Measurements from ENCODE around the gene NCEH1. TPM values are rescaled to one million over a fixed set of nuclear protein-coding genes. Genes with fewer than 3 reads are reported as not detected.

Gene NCEH1
- polyA plus RNA-seq, 1 donor = 4.1 TPM

DNA sequence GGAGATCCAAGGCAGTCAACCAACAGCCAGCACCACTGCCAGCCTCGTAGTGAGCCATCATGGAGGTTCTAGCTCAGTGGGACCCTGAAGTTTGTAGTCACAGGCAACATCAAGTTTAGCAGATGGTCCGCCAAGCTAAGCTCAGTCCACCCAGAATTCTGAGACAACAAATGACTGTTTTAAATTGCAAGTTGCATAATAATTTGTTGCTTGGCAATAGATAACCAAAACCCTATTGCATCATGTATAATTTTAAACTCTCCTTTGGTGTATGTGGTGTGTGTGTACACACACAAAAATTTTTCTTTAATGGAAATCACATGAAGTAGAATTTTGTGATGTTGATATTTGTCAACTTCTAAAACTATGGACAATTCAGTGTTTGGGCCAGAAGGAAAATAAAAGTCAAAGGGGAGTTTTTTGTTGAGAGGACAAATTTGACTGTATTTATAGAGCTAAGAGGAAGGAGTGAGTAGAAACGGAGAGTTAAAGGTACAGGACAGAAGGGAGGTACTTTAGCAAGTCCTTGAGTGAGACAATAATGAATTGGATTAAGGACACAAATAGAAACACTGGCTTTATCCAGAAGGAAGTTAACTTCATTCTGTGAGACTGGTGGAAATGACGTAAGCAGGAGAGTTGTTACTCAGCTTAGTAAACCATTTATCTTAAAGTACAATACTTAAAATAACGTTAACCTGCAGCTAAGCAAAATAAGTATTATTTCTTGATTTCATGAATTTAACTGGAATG is 83.6 kb downstream of the NCEH1 start:
- Histone ChIP-seq H3K4me3 (ENCODE audit: low read length) (no peak overlapping the region), H3K36me3 (ENCODE audit: control insufficient read depth, insufficient read depth, low read length) (no peaks in the 10 kb centered on the region), H3K4me1 (ENCODE audit: control insufficient read depth, insufficient read depth, low read length) (peaks cover 2% of the 10 kb centered on the region), H3K27ac (ENCODE audit: low read length) (no peak overlapping the region), H3K9me3 (ENCODE audit: control insufficient read depth, low read depth, low read length) (no peaks in the 10 kb centered on the region), H3K27me3 (ENCODE audit: control insufficient read depth, insufficient read depth, low read length) (no peaks in the 10 kb centered on the region)
- DNase-seq = no peak
- 65% methylated on average over 3 of the region's 5 CpGs for WGBS (ENCODE audit: insufficient coverage, low lambda C conversion rate)

DNA sequence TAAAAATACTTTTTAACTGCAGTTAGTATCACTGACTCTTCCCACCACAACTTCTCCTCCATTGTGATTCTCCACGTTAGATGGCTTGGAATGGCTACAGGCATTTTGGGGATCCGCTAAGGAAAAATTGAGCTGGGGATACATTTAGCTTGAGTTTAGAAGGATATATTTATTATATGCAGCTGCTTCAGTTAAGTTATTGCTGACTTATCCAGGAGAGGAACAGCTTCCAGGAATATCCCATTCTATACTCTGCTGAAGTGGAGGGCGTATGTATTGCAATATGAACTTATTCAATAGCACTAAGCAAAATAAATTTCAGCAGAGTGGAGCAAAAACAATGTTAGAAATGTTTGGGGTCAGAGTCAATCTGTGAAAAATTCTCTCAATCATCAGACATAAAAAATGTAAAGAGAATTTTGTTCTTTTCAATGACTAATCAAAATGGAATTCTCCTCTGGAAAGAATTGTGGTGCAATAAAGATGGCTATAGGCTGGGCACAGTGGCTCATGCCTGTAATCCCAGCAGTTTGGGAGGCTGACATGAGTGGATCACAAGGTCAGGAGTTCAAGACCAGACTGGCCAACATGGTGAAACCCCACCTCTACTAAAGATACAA is 84.7 kb downstream of the NCEH1 start:
- H3K4me3 ChIP-seq (ENCODE audit: low read length) = no peak overlapping the region
- no CpG with 5 or more reads among the region's 3 CpGs for WGBS (ENCODE audit: insufficient coverage, low lambda C conversion rate)

DNA sequence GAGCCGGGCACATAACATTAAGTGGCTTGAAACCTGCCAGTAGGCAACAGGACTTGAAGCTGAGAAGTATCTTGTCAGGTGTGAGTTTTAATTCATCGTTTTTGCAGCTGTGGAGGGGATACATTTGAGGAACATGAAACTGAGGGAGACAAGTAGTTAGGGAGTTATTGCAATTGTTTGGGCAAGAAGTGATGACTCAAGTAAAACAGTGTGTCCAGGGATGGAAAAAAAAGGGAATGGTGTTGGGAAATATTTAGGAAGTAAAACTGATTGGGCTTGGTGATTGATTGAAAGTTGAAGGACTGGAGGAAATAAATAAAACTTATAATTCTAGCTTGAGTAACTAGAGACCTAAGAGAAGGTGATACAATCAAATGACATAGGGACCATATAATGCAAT is 85.5 kb downstream of the NCEH1 start:
- H3K27me3 ChIP-seq (ENCODE audit: control insufficient read depth, insufficient read depth, low read length) = no peaks in the 10 kb centered on the region
- H3K27ac ChIP-seq (ENCODE audit: low read length) = no peak overlapping the region
- no peaks in the 10 kb centered on the region for H3K9me3 ChIP-seq (ENCODE audit: control insufficient read depth, low read depth, low read length)
- no peaks in the 10 kb centered on the region for H3K36me3 ChIP-seq (ENCODE audit: control insufficient read depth, insufficient read depth, low read length)
- no peak for DNase-seq
- H3K4me1 ChIP-seq (ENCODE audit: control insufficient read depth, insufficient read depth, low read length) = peaks cover 2% of the 10 kb centered on the region
- 100% methylated on average over 1 of the region's 2 CpGs for WGBS (ENCODE audit: insufficient coverage, low lambda C conversion rate)
- no peak overlapping the region for H3K4me3 ChIP-seq (ENCODE audit: low read length)

More for the DNA sequence above, 84.7 kb downstream of the NCEH1 start:
- DNase-seq = no peak
- H3K9me3 ChIP-seq (ENCODE audit: control insufficient read depth, low read depth, low read length) = no peaks in the 10 kb centered on the region
- H3K36me3 ChIP-seq (ENCODE audit: control insufficient read depth, insufficient read depth, low read length) = no peaks in the 10 kb centered on the region
- no peaks in the 10 kb centered on the region for H3K27me3 ChIP-seq (ENCODE audit: control insufficient read depth, insufficient read depth, low read length)
- peaks cover 2% of the 10 kb centered on the region for H3K4me1 ChIP-seq (ENCODE audit: control insufficient read depth, insufficient read depth, low read length)
- no peak overlapping the region for H3K27ac ChIP-seq (ENCODE audit: low read length)

DNA sequence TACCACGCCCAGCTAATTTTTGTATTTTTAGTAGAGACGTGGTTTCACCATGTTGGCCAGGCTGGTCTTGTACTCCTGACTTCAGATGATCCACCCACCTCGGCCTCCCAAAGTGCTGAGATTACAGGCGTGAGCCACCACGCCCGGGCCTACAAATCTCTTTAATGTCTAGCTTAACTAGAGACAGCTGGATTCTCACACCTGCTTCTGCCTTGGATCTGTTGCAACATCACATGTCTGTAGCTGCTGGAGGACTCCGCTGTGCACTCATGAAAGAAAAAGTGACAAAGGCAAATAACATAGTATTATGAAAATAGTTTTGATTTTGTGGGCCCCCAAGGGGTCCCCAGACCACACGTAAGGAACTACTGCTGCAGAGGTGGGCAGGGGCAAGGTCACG is 85.9 kb downstream of the NCEH1 start:
- no peak for DNase-seq
- no peaks in the 10 kb centered on the region for H3K36me3 ChIP-seq (ENCODE audit: control insufficient read depth, insufficient read depth, low read length)
- no peaks in the 10 kb centered on the region for H3K9me3 ChIP-seq (ENCODE audit: control insufficient read depth, low read depth, low read length)

DNA sequence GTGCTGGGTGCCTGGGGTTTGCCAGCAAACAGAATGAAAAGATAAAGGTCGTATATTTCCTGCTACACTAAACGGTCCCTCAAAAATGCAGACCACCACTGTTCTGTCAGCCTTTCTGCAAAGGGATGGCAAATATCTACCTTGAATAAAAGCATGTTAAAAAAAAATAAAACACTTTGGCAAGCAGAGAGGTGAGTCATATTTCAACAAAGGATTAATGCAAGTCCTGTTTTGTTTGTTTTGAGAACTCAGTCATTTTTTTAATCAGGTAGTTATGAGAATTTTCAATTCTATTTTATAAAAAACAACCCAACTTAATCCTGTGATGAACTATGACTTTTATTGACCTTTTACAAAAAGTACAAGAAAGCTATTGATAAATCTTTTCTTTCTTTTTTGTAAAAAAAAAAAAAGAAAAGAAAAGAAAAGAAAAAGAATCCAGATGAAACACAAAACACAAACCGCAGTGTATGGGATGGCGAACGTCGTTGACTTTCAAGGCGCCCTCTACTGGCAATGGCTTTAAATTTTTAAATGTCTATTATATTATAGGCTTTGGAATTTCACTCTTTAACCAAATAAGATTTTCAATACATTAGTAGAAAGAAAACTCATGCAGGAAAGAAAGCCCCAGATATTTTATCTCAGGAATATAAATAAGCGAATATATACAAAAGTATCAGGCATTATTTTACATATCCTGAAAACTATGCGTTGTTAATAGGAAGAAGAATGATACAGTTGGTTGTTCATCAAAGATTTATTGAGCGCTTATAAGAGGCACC is 87.8 kb downstream of the NCEH1 start:
- 50% methylated on average over 1 of the region's 10 CpGs for WGBS (ENCODE audit: insufficient coverage, low lambda C conversion rate)
- Histone ChIP-seq H3K4me3 (ENCODE audit: low read length) (no peak overlapping the region), H3K27ac (ENCODE audit: low read length) (no peak overlapping the region), H3K27me3 (ENCODE audit: control insufficient read depth, insufficient read depth, low read length) (no peaks in the 10 kb centered on the region), H3K36me3 (ENCODE audit: control insufficient read depth, insufficient read depth, low read length) (no peaks in the 10 kb centered on the region), H3K9me3 (ENCODE audit: control insufficient read depth, low read depth, low read length) (no peaks in the 10 kb centered on the region), H3K4me1 (ENCODE audit: control insufficient read depth, insufficient read depth, low read length) (peaks cover 2% of the 10 kb centered on the region)
- DNase-seq = peak in 1 of 2 donors; percentile 29

More for the DNA sequence above, 85.9 kb downstream of the NCEH1 start:
- no peak overlapping the region for H3K4me3 ChIP-seq (ENCODE audit: low read length)
- H3K27ac ChIP-seq (ENCODE audit: low read length) = no peak overlapping the region
- H3K4me1 ChIP-seq (ENCODE audit: control insufficient read depth, insufficient read depth, low read length) = peaks cover 2% of the 10 kb centered on the region
- no peaks in the 10 kb centered on the region for H3K27me3 ChIP-seq (ENCODE audit: control insufficient read depth, insufficient read depth, low read length)
- no CpG with 5 or more reads among the region's 9 CpGs for WGBS (ENCODE audit: insufficient coverage, low lambda C conversion rate)

DNA sequence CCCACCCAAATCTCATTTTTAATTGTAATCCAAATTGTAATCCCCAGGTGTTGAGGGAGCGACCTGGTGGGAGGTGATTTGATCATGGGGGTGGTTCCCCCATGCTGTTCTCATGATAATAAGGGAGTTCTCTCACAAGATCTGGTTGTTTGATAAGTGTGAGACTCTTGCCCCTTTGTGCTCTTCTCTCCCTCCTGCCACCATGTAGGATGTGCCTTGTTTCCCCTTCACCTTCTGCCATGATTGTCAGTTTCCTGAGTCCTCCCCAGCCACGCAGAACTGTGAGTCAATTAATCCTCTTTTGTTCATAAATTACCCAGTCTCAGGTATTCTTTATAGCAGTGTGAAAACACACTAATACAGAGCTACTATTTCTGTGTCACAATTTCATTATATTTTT is 88.7 kb downstream of the NCEH1 start:
- Histone ChIP-seq H3K27me3 (ENCODE audit: control insufficient read depth, insufficient read depth, low read length) (no peaks in the 10 kb centered on the region), H3K9me3 (ENCODE audit: control insufficient read depth, low read depth, low read length) (no peaks in the 10 kb centered on the region), H3K4me1 (ENCODE audit: control insufficient read depth, insufficient read depth, low read length) (peaks cover 2% of the 10 kb centered on the region), H3K4me3 (ENCODE audit: low read length) (no peak overlapping the region), H3K27ac (ENCODE audit: low read length) (no peak overlapping the region), H3K36me3 (ENCODE audit: control insufficient read depth, insufficient read depth, low read length) (no peaks in the 10 kb centered on the region)
- no CpG with 5 or more reads among the region's 2 CpGs for WGBS (ENCODE audit: insufficient coverage, low lambda C conversion rate)
- DNase-seq = no peak

DNA sequence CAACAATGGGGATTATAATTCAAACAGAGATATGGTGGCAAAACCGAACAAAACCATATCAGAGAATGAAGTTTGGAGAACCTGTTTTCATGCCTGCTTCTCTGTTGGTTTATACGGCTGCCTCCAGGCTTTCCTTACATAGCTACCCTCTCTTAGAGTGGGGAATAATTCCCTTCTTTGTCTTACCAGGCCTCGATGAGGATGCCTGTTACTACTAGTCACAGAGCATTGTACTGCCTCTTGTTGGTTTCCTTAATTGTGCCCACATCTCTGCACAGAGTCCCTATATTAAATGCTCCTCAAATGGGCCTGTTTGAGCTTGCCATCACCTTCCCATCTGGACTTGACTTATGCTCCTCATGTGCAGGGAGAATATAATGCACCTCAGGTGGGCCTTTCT is 92.9 kb downstream of the NCEH1 start:
- H3K4me1 ChIP-seq (ENCODE audit: control insufficient read depth, insufficient read depth, low read length) = peaks cover 2% of the 10 kb centered on the region
- no peak overlapping the region for H3K4me3 ChIP-seq (ENCODE audit: low read length)
- peaks cover 9% of the 10 kb centered on the region for H3K9me3 ChIP-seq (ENCODE audit: control insufficient read depth, low read depth, low read length)
- no peak for DNase-seq
- H3K27me3 ChIP-seq (ENCODE audit: control insufficient read depth, insufficient read depth, low read length) = no peaks in the 10 kb centered on the region
- no CpG with 5 or more reads among the region's 3 CpGs for WGBS (ENCODE audit: insufficient coverage, low lambda C conversion rate)
- no peak overlapping the region for H3K27ac ChIP-seq (ENCODE audit: low read length)
- no peaks in the 10 kb centered on the region for H3K36me3 ChIP-seq (ENCODE audit: control insufficient read depth, insufficient read depth, low read length)

DNA sequence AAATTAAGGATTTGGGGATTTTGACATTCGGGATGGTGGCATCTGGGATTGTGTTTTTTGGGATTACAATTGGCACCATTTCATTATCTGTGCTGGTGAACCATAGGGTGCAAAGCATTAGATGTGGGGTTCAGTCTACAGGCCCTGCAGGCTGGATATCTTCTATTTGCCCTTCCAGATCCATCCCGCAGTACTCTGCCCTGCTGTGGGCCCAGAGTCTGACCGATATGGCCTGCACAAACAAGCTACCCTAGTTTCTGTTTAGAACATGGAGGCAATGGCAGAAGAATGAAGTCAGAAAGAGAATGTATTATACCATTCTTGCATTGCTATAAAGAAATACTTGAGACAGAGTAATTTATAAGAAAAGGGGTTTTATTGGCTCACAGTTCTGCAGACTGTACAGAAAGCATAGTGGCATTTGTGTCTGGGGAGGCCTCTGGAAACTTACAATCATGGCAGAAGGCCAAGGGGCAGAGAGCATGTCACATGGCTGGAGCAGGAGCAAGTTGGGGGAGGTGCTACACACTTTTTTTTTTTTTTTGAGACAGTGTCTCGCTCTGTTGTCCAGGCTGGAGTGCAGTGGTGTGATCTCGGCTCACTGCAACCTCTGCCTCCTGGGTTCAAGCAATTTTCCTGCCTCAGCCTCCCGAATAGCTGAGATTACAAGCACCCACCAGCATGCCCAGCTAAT is 93.7 kb downstream of the NCEH1 start:
- Histone ChIP-seq H3K9me3 (ENCODE audit: control insufficient read depth, low read depth, low read length) (peaks cover 9% of the 10 kb centered on the region), H3K27ac (ENCODE audit: low read length) (no peak overlapping the region), H3K36me3 (ENCODE audit: control insufficient read depth, insufficient read depth, low read length) (no peaks in the 10 kb centered on the region), H3K4me1 (ENCODE audit: control insufficient read depth, insufficient read depth, low read length) (no peaks in the 10 kb centered on the region), H3K4me3 (ENCODE audit: low read length) (no peak overlapping the region), H3K27me3 (ENCODE audit: control insufficient read depth, insufficient read depth, low read length) (no peaks in the 10 kb centered on the region)
- DNase-seq = no peak
- no CpG with 5 or more reads among the region's 6 CpGs for WGBS (ENCODE audit: insufficient coverage, low lambda C conversion rate)

DNA sequence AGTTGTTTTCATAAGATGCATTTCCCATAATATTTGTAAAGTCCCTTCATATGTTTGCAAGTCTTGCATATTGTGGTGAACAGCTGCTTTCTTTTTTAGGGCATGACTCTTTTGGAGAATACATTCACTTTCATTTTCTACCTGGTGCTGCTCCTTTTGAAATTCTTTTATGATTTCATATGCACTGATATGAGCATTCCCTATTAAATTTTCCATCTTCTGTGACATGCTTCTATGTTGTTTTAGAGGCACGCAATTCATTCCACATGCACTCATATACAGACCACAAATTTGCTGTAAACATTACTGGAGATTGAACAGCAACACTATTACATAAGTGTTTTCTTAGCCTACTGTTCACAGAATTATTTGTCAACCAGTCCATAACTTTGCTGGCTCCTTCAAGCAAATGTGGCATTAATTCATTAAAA is 94.8 kb downstream of the NCEH1 start:
- Histone ChIP-seq H3K4me3 (ENCODE audit: low read length) (no peak overlapping the region), H3K9me3 (ENCODE audit: control insufficient read depth, low read depth, low read length) (peaks cover 14% of the 10 kb centered on the region), H3K4me1 (ENCODE audit: control insufficient read depth, insufficient read depth, low read length) (no peaks in the 10 kb centered on the region), H3K27me3 (ENCODE audit: control insufficient read depth, insufficient read depth, low read length) (no peaks in the 10 kb centered on the region), H3K36me3 (ENCODE audit: control insufficient read depth, insufficient read depth, low read length) (no peaks in the 10 kb centered on the region), H3K27ac (ENCODE audit: low read length) (no peak overlapping the region)
- no CpG with 5 or more reads among the region's 1 CpG for WGBS (ENCODE audit: insufficient coverage, low lambda C conversion rate)
- peak in 1 of 2 donors; percentile 30 for DNase-seq

DNA sequence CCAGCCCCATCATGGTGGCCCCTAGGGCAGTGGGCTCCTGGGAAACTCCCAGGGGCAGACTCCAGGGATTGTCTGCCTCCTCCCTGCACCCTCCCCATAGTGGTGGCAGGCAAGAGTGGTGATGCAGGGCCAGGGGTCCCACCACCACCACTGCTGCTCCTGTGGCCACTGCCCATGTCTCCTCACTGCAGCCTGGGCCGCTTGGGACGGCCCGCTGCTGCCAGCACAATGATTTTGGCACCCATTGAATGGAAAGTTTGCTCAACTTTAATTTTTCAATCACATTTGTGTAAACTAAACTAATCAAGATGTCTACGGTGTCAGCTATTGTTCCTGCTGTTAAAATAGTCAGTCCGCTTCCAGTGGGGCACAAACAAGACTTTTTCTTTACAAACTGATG is 95.6 kb downstream of the NCEH1 start:
- H3K4me1 ChIP-seq (ENCODE audit: control insufficient read depth, insufficient read depth, low read length) = no peaks in the 10 kb centered on the region
- H3K9me3 ChIP-seq (ENCODE audit: control insufficient read depth, low read depth, low read length) = peaks cover 14% of the 10 kb centered on the region
- no peaks in the 10 kb centered on the region for H3K27me3 ChIP-seq (ENCODE audit: control insufficient read depth, insufficient read depth, low read length)
- 60% methylated on average over 1 of the region's 5 CpGs for WGBS (ENCODE audit: insufficient coverage, low lambda C conversion rate)
- no peak for DNase-seq
- no peak overlapping the region for H3K4me3 ChIP-seq (ENCODE audit: low read length)
- no peak overlapping the region for H3K27ac ChIP-seq (ENCODE audit: low read length)
- no peaks in the 10 kb centered on the region for H3K36me3 ChIP-seq (ENCODE audit: control insufficient read depth, insufficient read depth, low read length)
